GM23338 (cell line): Measurements from ENCODE around the gene MPPED1. TPM values are rescaled to one million over a fixed set of nuclear protein-coding genes. Genes with fewer than 3 reads are reported as not detected.

ENCODE experiments used
- ATAC-seq: fragments of 200-7000 bp; cut with Tn5 transposase; 3 replicates; pipeline ENCODE4 v1.9.1; 2020
- DNase-seq: peaks from one replicate; pipeline ENCODE4 v3.0.0-alpha.2; 2015; ENCODE audit warnings: low spot score
- H2AFZ ChIP-seq: fragments of 200-600 bp; sonication (generic); 2 replicates; pipeline ENCODE4 v1.8.0; 2016; ENCODE audit warnings: antibody characterized with exemption, mild to moderate bottlenecking, moderate library complexity
- H3F3A ChIP-seq: fragments of 200-600 bp; sonication (generic); replicated peaks from 2 replicates; pipeline ENCODE4 v1.8.0; 2017; ENCODE audit warnings: antibody characterized with exemption, mixed run types, low read depth
- H3K27ac ChIP-seq: fragments of 200-600 bp; sonication (generic); 2 replicates; pipeline ENCODE4 v1.6.1; 2016; ENCODE audit warnings: low read depth
- H3K27me3 ChIP-seq: fragments of 200-600 bp; sonication (generic); 2 replicates; pipeline ENCODE4 v1.8.0; 2016; ENCODE audit warnings: mild to moderate bottlenecking, mixed run types, moderate library complexity; ENCODE audit not compliant: insufficient read depth
- H3K36me3 ChIP-seq: fragments of 200-600 bp; sonication (generic); 2 replicates; pipeline ENCODE4 v1.8.0; 2016; ENCODE audit warnings: mild to moderate bottlenecking; ENCODE audit not compliant: insufficient read depth
- H3K4me1 ChIP-seq: fragments of 200-600 bp; sonication (generic); 2 replicates; pipeline ENCODE4 v1.8.0; 2016; ENCODE audit warnings: mild to moderate bottlenecking, moderate library complexity; ENCODE audit not compliant: insufficient read depth
- H3K4me2 ChIP-seq: fragments of 200-600 bp; sonication (generic); 2 replicates; pipeline ENCODE4 v1.7.1; 2017; ENCODE audit warnings: mixed run types
- H3K4me3 ChIP-seq: fragments of 200-600 bp; sonication (generic); 2 replicates; pipeline ENCODE4 v1.6.1; 2016; ENCODE audit warnings: mixed run types
- H3K79me2 ChIP-seq: fragments of 200-600 bp; sonication (generic); replicated peaks from 2 replicates; pipeline ENCODE4 v1.8.0; 2017; ENCODE audit warnings: mild to moderate bottlenecking; ENCODE audit not compliant: insufficient read depth
- H3K9me2 ChIP-seq: fragments of 200-600 bp; sonication (generic); 2 replicates; pipeline ENCODE4 v1.8.0; 2017; ENCODE audit not compliant: insufficient read depth
- H4K20me1 ChIP-seq: fragments of 200-600 bp; sonication (generic); replicated peaks from 2 replicates; pipeline ENCODE4 v1.8.0; 2017; ENCODE audit warnings: mild to moderate bottlenecking; ENCODE audit not compliant: insufficient read depth
- H3K27ac Mint-ChIP-seq: 2 replicates; pipeline ENCODE4 v1.8.0; 2020; ENCODE audit warnings: inconsistent platforms, mild to moderate bottlenecking, moderate library complexity, mixed read lengths
- H3K27me3 Mint-ChIP-seq: 3 replicates; pipeline ENCODE4 v1.8.0; 2022; ENCODE audit warnings: low read depth, mild to moderate bottlenecking, moderate library complexity, mixed read lengths, inconsistent platforms; ENCODE audit not compliant: insufficient read depth, poor library complexity
- H3K36me3 Mint-ChIP-seq: 3 replicates; pipeline ENCODE4 v1.8.0; 2021; ENCODE audit warnings: low read depth, mild to moderate bottlenecking, inconsistent platforms, moderate library complexity, mixed read lengths
- H3K4me1 Mint-ChIP-seq: 3 replicates; pipeline ENCODE4 v1.8.0; 2020; ENCODE audit warnings: mild to moderate bottlenecking, inconsistent platforms, mixed read lengths
- H3K4me3 Mint-ChIP-seq: 3 replicates; pipeline ENCODE4 v1.8.0; 2021; ENCODE audit warnings: moderate library complexity, mild to moderate bottlenecking, inconsistent platforms, mixed read lengths
- H3K9me3 Mint-ChIP-seq: 3 replicates; pipeline ENCODE4 v1.8.0; 2020; ENCODE audit warnings: moderate library complexity, mild to moderate bottlenecking, inconsistent platforms, mixed read lengths
- CREB1 ChIP-seq: fragments of 250-450 bp; sonication (Bioruptor Pico); IDR thresholded peaks from 2 replicates; pipeline ENCODE4 v1.5.0; 2020; ENCODE audit warnings: low read depth, mild to moderate bottlenecking, moderate library complexity
- EZH2 ChIP-seq: fragments of 200-600 bp; sonication (generic); IDR thresholded peaks from one replicate; pipeline ENCODE4 v1.8.0; 2017; ENCODE audit warnings: antibody characterized with exemption, mild to moderate bottlenecking, low read depth; ENCODE audit not compliant: unreplicated experiment
- EZH2phosphoT487 ChIP-seq: fragments of 200-600 bp; sonication (generic); IDR thresholded peaks from one replicate; pipeline ENCODE4 v1.8.1; 2018; ENCODE audit warnings: antibody characterized with exemption; ENCODE audit not compliant: unreplicated experiment
- JUNB ChIP-seq: IDR thresholded peaks from one replicate; pipeline ENCODE4 v1.6.1; 2016; ENCODE audit warnings: antibody characterized with exemption; ENCODE audit not compliant: unreplicated experiment
- NANOG ChIP-seq: IDR thresholded peaks from 2 replicates; pipeline ENCODE4 v1.6.1; 2016; ENCODE audit warnings: antibody characterized with exemption, borderline replicate concordance
- POLR2AphosphoS5 ChIP-seq: IDR thresholded peaks from 2 replicates; pipeline ENCODE4 v1.6.1; 2016; ENCODE audit warnings: antibody characterized with exemption, low read depth
- STAT1 ChIP-seq: IDR thresholded peaks from one replicate; pipeline ENCODE4 v1.6.1; 2016; ENCODE audit warnings: antibody characterized with exemption; ENCODE audit not compliant: unreplicated experiment
- ZNF114 ChIP-seq: fragments of 250-450 bp; sonication (Bioruptor Pico); IDR thresholded peaks from 2 replicates; pipeline ENCODE4 v1.5.0; 2020; ENCODE audit warnings: mild to moderate bottlenecking, moderate library complexity
- ZNF331 ChIP-seq: fragments of 250-450 bp; sonication (Bioruptor Pico); IDR thresholded peaks from 2 replicates; pipeline ENCODE4 v1.5.0; 2020; ENCODE audit warnings: low read depth, mild to moderate bottlenecking, moderate library complexity
- ZNF462 ChIP-seq: fragments of 250-450 bp; sonication (Bioruptor Pico); IDR thresholded peaks from 2 replicates; pipeline ENCODE4 v1.5.0; 2020; ENCODE audit warnings: mild to moderate bottlenecking, moderate library complexity
- polyA plus RNA-seq: library from polyadenylated mRNA; unstranded; fragments of >200 nt; fragmentation: Nextera tagmentation; extraction: Ambion mirVana; gene quantifications from 2 replicates; pipeline ENCODE4 v1.2.1, GENCODE V29; 2016
- total RNA-seq: library from RNA; depleted of rRNA; stranded (reverse); fragments of >200 nt; shearing (Covaris generic); gene quantifications from 2 replicates; pipeline ENCODE4 v1.2.3, GENCODE V29; 2014
- TF ChIP-seq, protein P1 (sequence below), 2 experiments: fragments of 200-600 bp in 1 of 2; sonication (generic) in 1 of 2; conservative IDR thresholded peaks; 2 replicates each; pipeline versions ENCODE4 v1.5.1 to v1.6.1; 2016 to 2017; ENCODE audit warnings: antibody characterized with exemption in 2 of 2, low read depth in 2 of 2, mild to moderate bottlenecking in 2 of 2, moderate library complexity in 1 of 2
- TF ChIP-seq, protein P2 (sequence below): IDR thresholded peaks from 2 replicates; pipeline ENCODE4 v1.6.1; 2016; ENCODE audit warnings: antibody characterized with exemption
- TF ChIP-seq, protein P3 (sequence below): IDR thresholded peaks from one replicate; pipeline ENCODE4 v1.6.1; 2018; ENCODE audit warnings: antibody characterized with exemption; ENCODE audit not compliant: unreplicated experiment

The MPPED1 gene
- total and polyA plus RNA-seq, 2 experiments from 2014 or later, result 0.56 TPM; not detected in 1

GRCh38 chr22:43483266-43483665, 71.5 kb downstream of the MPPED1 start:
- Histone ChIP-seq H3K36me3 (no peaks in the 10 kb centered on the region), H3K9me2 (no peaks in the 10 kb centered on the region), H4K20me1 (no peaks in the 10 kb centered on the region), H3K27ac (no peak overlapping the region), H3K27me3 (no peaks in the 10 kb centered on the region), H3K4me1 (peaks cover 10% of the 10 kb centered on the region; the same call in 1 of the 2 replicates), H3K4me3 (no peak overlapping the region), H3F3A (no peaks in the 10 kb centered on the region), H3K79me2 (no peaks in the 10 kb centered on the region), H3K4me2 (no peak overlapping the region), H2AFZ (no peak overlapping the region)
- peaks cover 13% of the 10 kb centered on the region for H3K4me1 Mint-ChIP-seq
- no peak overlapping the region for H3K4me3 Mint-ChIP-seq
- DNase-seq (no peak), ATAC-seq (no peak)
- no peaks in the 10 kb centered on the region for H3K36me3 Mint-ChIP-seq
- TF ChIP-seq, protein P1, sequence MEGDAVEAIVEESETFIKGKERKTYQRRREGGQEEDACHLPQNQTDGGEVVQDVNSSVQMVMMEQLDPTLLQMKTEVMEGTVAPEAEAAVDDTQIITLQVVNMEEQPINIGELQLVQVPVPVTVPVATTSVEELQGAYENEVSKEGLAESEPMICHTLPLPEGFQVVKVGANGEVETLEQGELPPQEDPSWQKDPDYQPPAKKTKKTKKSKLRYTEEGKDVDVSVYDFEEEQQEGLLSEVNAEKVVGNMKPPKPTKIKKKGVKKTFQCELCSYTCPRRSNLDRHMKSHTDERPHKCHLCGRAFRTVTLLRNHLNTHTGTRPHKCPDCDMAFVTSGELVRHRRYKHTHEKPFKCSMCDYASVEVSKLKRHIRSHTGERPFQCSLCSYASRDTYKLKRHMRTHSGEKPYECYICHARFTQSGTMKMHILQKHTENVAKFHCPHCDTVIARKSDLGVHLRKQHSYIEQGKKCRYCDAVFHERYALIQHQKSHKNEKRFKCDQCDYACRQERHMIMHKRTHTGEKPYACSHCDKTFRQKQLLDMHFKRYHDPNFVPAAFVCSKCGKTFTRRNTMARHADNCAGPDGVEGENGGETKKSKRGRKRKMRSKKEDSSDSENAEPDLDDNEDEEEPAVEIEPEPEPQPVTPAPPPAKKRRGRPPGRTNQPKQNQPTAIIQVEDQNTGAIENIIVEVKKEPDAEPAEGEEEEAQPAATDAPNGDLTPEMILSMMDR (conservative IDR thresholded peaks at IDR 0.05; ENCODE audit: low read depth in 2 of 2), result no peak
- no peak for TF ChIP-seq EZH2phosphoT487
- no peak for TF ChIP-seq ZNF331 (CRISPR knock-in tag)
- TF ChIP-seq, protein P2, sequence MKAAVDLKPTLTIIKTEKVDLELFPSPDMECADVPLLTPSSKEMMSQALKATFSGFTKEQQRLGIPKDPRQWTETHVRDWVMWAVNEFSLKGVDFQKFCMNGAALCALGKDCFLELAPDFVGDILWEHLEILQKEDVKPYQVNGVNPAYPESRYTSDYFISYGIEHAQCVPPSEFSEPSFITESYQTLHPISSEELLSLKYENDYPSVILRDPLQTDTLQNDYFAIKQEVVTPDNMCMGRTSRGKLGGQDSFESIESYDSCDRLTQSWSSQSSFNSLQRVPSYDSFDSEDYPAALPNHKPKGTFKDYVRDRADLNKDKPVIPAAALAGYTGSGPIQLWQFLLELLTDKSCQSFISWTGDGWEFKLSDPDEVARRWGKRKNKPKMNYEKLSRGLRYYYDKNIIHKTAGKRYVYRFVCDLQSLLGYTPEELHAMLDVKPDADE, result no peak
- no peak for TF ChIP-seq ZNF114 (CRISPR knock-in tag)
- TF ChIP-seq NANOG, result no peak
- TF ChIP-seq CREB1 (CRISPR knock-in tag), result no peak
- TF ChIP-seq, protein P3, sequence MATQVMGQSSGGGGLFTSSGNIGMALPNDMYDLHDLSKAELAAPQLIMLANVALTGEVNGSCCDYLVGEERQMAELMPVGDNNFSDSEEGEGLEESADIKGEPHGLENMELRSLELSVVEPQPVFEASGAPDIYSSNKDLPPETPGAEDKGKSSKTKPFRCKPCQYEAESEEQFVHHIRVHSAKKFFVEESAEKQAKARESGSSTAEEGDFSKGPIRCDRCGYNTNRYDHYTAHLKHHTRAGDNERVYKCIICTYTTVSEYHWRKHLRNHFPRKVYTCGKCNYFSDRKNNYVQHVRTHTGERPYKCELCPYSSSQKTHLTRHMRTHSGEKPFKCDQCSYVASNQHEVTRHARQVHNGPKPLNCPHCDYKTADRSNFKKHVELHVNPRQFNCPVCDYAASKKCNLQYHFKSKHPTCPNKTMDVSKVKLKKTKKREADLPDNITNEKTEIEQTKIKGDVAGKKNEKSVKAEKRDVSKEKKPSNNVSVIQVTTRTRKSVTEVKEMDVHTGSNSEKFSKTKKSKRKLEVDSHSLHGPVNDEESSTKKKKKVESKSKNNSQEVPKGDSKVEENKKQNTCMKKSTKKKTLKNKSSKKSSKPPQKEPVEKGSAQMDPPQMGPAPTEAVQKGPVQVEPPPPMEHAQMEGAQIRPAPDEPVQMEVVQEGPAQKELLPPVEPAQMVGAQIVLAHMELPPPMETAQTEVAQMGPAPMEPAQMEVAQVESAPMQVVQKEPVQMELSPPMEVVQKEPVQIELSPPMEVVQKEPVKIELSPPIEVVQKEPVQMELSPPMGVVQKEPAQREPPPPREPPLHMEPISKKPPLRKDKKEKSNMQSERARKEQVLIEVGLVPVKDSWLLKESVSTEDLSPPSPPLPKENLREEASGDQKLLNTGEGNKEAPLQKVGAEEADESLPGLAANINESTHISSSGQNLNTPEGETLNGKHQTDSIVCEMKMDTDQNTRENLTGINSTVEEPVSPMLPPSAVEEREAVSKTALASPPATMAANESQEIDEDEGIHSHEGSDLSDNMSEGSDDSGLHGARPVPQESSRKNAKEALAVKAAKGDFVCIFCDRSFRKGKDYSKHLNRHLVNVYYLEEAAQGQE, result no peak
- TF ChIP-seq STAT1, result no peak
- no peak for TF ChIP-seq POLR2AphosphoS5
- no peak for TF ChIP-seq JUNB
- no peak for TF ChIP-seq EZH2
- no peak for TF ChIP-seq ZNF462 (CRISPR knock-in tag)
- H3K27me3 Mint-ChIP-seq, result peaks cover 11% of the 10 kb centered on the region
- H3K27ac Mint-ChIP-seq, result no peak overlapping the region
- H3K9me3 Mint-ChIP-seq, result no peaks in the 10 kb centered on the region
